ENCODE measurements around the gene ANGPT4.

The ANGPT4 gene

DNA sequence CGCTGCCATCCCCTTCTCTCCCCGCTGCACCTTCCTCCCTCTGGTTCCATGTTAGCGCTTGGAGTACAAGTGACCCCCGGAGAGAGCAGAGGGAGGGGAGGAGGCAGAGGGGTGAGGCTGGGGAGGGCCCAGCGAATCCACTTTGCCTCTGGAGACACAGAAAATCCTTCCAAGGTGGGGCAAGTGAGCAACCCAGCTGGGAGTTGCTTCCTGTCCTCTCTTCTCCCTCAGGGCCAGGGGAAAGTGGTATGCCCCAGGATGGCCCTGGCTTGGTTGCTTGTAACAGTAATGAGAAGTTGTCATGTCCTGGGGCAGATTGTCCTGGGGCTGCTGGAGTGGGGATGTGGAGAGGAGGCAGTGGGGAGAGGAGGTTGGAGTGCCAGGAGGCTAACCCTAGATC is 691 bp upstream of the ANGPT4 start:
- Histone ChIP-seq H3K4me1 (ENCODE audit: insufficient read depth, low read length) (no peaks in the 10 kb centered on the region), H3K36me3 (ENCODE audit: insufficient read depth, low read length) (no peaks in the 10 kb centered on the region), H3K4me3 (ENCODE audit: low read depth in 1 of 2, low read length in 2 of 2) (no peak overlapping the region), H3K9ac (ENCODE audit: low read depth, low read length) (no peak overlapping the region), H4K20me1 (ENCODE audit: insufficient read depth, low read length) (peaks cover 8% of the 10 kb centered on the region; the same call in 1 of the 2 replicates), H3K79me2 (ENCODE audit: insufficient read depth, low read length) (no peaks in the 10 kb centered on the region), H3K27me3 (ENCODE audit: insufficient read depth, low read length, poor library complexity) (peaks cover 21% of the 10 kb centered on the region), H3K4me2 (ENCODE audit: insufficient read depth, low read length) (no peak overlapping the region), H3K9me3 (ENCODE audit: insufficient read depth, low read length, severe bottlenecking) (no peaks in the 10 kb centered on the region), H3K27ac (ENCODE audit: low read length) (no peak overlapping the region), H2AFZ (ENCODE audit: low read depth, low read length) (no peak overlapping the region)
- no peak for ATAC-seq (ENCODE audit: insufficient read depth, low read depth)
- TF ChIP-seq, protein P1, sequence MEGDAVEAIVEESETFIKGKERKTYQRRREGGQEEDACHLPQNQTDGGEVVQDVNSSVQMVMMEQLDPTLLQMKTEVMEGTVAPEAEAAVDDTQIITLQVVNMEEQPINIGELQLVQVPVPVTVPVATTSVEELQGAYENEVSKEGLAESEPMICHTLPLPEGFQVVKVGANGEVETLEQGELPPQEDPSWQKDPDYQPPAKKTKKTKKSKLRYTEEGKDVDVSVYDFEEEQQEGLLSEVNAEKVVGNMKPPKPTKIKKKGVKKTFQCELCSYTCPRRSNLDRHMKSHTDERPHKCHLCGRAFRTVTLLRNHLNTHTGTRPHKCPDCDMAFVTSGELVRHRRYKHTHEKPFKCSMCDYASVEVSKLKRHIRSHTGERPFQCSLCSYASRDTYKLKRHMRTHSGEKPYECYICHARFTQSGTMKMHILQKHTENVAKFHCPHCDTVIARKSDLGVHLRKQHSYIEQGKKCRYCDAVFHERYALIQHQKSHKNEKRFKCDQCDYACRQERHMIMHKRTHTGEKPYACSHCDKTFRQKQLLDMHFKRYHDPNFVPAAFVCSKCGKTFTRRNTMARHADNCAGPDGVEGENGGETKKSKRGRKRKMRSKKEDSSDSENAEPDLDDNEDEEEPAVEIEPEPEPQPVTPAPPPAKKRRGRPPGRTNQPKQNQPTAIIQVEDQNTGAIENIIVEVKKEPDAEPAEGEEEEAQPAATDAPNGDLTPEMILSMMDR (IDR thresholded peaks at IDR 0.05; ENCODE audit: borderline replicate concordance, extremely low read depth, low read length, poor library complexity, severe bottlenecking), result no peak
- no peak for TF ChIP-seq EZH2 (IDR thresholded peaks at IDR 0.05; ENCODE audit: borderline replicate concordance, low read depth, low read length, severe bottlenecking)
- no peak for DNase-seq

DNA sequence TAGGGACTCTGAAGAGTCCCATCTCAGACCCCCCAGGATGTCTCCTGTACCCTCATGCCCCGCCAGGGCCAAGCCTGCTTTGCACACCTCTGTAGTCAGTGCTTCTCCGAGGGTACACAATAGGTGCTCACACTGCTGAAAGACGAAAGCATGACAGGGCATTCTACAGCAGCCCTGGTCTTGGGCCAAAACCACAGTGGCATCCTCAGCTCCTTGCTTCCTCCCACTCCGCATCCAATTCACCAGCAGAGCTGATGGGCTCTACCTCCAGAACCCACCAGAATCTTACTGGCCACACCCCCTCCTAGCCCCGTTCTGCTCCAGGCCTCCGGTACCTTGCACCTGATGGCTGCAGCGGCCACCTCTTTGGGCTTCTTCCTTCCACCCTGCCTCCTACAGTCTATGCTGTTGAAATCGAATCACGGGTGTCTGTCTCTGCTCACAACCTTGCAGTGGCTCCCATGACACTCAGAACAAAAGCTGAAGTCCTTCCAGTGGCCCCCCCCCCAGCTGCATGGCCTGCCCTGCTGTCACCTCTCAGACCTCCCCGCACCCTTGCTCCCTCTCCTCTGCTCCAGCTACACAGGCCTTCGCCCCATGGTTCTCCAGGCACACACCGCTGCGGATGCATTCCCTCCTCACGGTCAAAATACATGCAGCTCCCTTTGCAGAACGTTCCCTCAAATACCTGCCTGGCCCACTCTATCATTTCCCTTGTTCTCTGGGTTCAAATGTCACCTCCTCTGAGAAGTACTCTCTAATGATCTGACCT is 1.2 kb downstream of the ANGPT4 start:
- Histone ChIP-seq H3K4me3 (ENCODE audit: low read depth in 1 of 2, low read length in 2 of 2) (no peak overlapping the region), H2AFZ (ENCODE audit: low read depth, low read length) (no peak overlapping the region), H3K79me2 (ENCODE audit: insufficient read depth, low read length) (no peaks in the 10 kb centered on the region), H3K9ac (ENCODE audit: low read depth, low read length) (no peak overlapping the region), H3K27ac (ENCODE audit: low read length) (no peak overlapping the region), H3K4me1 (ENCODE audit: insufficient read depth, low read length) (no peaks in the 10 kb centered on the region), H3K27me3 (ENCODE audit: insufficient read depth, low read length, poor library complexity) (peaks cover 24% of the 10 kb centered on the region), H3K4me2 (ENCODE audit: insufficient read depth, low read length) (no peak overlapping the region), H3K9me3 (ENCODE audit: insufficient read depth, low read length, severe bottlenecking) (no peaks in the 10 kb centered on the region), H3K36me3 (ENCODE audit: insufficient read depth, low read length) (no peaks in the 10 kb centered on the region), H4K20me1 (ENCODE audit: insufficient read depth, low read length) (peaks cover 8% of the 10 kb centered on the region; the same call in 1 of the 2 replicates)
- DNase-seq (no peak), ATAC-seq (ENCODE audit: insufficient read depth, low read depth) (no peak)
- TF ChIP-seq EZH2 (IDR thresholded peaks at IDR 0.05; ENCODE audit: borderline replicate concordance, low read depth, low read length, severe bottlenecking), result no peak
- TF ChIP-seq, protein P1 (IDR thresholded peaks at IDR 0.05; ENCODE audit: borderline replicate concordance, extremely low read depth, low read length, poor library complexity, severe bottlenecking), result no peak

DNA sequence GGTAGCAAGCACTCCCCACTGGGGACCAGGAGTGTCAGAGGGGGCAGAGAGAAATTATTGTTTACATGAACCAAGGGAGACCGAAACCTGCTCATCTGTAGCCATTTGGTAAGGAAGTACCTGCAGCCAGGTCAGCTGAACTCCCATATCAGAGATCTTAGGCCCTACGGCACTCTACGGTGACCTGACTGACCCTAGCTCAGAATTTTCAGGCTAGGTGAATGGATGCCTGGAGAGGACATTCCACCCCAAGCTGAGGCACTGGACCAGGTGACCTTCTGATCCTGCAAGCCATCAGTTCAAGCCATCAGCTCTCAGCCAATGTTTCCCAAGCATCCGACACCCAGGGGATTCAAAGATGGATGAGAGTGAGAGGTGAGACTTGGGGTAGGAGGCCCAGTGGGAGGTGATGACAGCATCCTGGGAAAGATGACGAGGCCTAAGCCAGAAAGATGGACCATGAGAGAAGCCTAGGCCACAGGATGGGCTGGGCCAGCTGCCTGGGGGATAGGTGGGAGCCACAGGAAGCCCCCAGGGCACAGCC is 2.8 kb downstream of the ANGPT4 start:
- Histone ChIP-seq H3K9ac (ENCODE audit: low read depth, low read length) (no peak overlapping the region), H3K36me3 (ENCODE audit: insufficient read depth, low read length) (no peaks in the 10 kb centered on the region), H3K79me2 (ENCODE audit: insufficient read depth, low read length) (no peaks in the 10 kb centered on the region), H4K20me1 (ENCODE audit: insufficient read depth, low read length) (peaks cover 8% of the 10 kb centered on the region), H3K4me2 (ENCODE audit: insufficient read depth, low read length) (no peak overlapping the region), H3K9me3 (ENCODE audit: insufficient read depth, low read length, severe bottlenecking) (no peaks in the 10 kb centered on the region), H3K27ac (ENCODE audit: low read length) (no peak overlapping the region), H2AFZ (ENCODE audit: low read depth, low read length) (no peak overlapping the region), H3K27me3 (ENCODE audit: insufficient read depth, low read length, poor library complexity) (peaks cover 24% of the 10 kb centered on the region), H3K4me3 (ENCODE audit: low read depth in 1 of 2, low read length in 2 of 2) (no peak overlapping the region), H3K4me1 (ENCODE audit: insufficient read depth, low read length) (no peaks in the 10 kb centered on the region)
- no peak for TF ChIP-seq EZH2 (IDR thresholded peaks at IDR 0.05; ENCODE audit: borderline replicate concordance, low read depth, low read length, severe bottlenecking)
- TF ChIP-seq, protein P1 (IDR thresholded peaks at IDR 0.05; ENCODE audit: borderline replicate concordance, extremely low read depth, low read length, poor library complexity, severe bottlenecking), result no peak
- ATAC-seq (ENCODE audit: insufficient read depth, low read depth), result no peak
- DNase-seq, result no peak
